ENCODE measurements around the gene SIT1. TPM values are rescaled to one million over a fixed set of nuclear protein-coding genes. Genes with fewer than 3 reads are reported as not detected.
A peak's percentile ranks its signal among the peaks of the same experiment; 100 is the strongest.

Gene SIT1, protein sequence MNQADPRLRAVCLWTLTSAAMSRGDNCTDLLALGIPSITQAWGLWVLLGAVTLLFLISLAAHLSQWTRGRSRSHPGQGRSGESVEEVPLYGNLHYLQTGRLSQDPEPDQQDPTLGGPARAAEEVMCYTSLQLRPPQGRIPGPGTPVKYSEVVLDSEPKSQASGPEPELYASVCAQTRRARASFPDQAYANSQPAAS
- total RNA-seq (2014; rRNA removed; shearing (Covaris generic)) = not detected in 2 replicates

DNA sequence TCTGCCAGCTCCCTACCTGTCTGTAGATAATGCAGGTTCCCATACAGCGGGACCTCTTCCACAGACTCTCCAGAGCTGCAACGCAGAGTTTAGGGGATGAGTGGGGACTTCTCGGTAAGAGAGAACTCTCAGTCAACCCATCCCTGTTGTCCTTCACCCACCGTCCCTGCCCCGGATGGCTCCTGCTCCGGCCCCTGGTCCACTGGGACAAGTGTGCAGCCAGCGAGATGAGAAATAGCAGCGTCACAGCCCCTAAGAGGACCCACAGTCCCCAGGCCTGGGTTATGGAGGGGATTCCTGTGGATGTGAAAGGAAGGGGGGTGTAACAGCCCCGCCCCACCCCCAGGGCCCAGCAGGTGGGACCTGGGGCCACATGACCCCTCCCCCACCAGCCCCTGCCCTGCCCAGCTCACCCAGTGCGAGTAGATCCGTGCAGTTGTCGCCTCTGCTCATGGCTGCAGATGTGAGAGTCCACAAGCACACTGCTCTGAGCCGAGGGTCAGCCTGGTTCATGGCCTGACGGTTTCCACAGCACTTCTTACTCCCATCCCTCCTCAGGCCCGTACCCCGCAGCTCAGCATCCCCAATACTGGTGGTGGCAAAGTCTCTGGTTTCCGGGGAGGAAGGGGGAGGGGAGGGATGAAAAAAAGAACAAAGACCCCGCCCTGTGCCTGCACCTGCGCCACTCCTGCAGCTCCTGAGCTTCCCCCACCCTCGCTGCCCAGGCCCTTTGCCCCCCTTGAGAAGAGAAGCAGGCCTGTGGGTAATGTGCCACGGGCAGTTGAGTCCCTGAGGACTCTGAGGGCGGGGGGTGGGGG, at the start of gene SIT1:
Gene SIT1, minus strand, starts transcription at position 591 of the 818 bp plus-strand sequence. Its CDS starts 78 bp downstream, at position 513.
- DNase-seq (ENCODE audit: low spot score) = no peak

DNA sequence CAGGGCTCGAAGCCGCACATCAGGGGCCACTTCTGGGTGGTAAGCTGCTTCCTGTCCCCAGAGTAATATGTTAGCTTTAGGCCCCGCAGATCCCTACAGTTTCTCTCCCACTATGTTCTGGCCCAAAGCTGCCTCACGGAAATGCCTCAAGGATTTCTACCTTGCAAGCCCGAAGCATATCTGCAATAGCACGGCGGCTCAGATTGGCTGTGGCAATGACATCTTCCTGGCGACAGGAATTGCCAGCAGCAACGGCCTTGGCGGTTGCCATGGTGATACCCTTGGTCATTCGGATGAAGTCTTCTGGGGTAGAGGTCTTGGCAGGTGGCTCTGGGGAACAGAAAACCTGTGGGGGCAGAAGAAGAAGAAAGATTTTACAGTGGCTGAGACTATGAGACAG, 49.3 kb upstream of the SIT1 start:
- no peak for DNase-seq (ENCODE audit: low spot score)

DNA sequence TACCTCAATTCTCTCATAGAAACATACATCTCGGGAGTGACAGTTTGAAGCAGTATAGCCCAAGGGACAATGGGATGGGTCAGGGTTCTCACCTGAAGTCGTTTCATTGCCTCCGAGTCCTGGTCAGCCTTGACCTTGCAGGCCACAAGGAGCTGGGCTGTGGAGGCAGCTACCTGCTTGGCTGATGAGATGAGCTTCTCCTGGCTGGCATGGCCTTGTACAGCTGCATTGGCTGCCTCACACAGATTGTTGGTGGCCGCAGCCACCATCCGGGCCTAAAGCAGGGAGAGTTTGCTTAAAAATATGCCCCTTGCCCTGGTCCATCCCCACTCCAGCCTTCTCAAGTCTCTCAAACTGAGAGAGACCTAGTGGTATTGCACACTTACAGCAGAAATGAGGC, 47.5 kb upstream of the SIT1 start:
- no peak for DNase-seq (ENCODE audit: low spot score)

DNA sequence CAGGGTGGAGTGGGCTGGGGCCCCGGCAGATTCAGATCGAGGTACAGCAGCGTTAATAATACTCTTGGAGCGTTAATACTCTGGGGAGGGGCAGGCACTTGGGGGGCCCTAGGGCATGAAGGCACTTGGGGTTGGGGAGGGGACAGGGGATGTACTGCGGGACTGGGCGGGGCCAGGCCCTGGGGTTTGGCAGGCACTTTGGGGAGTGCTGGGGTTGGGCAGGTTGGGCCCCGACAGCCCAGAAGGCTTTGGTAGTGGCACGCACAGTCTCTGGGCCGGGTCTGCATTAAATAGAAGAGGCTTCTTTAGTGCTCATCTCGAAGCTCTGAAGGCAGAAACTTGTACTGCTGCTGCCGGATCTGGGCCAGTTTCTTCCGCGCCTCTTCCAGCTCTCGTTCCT, 46.8 kb upstream of the SIT1 start:
- no peak for DNase-seq (ENCODE audit: low spot score)

DNA sequence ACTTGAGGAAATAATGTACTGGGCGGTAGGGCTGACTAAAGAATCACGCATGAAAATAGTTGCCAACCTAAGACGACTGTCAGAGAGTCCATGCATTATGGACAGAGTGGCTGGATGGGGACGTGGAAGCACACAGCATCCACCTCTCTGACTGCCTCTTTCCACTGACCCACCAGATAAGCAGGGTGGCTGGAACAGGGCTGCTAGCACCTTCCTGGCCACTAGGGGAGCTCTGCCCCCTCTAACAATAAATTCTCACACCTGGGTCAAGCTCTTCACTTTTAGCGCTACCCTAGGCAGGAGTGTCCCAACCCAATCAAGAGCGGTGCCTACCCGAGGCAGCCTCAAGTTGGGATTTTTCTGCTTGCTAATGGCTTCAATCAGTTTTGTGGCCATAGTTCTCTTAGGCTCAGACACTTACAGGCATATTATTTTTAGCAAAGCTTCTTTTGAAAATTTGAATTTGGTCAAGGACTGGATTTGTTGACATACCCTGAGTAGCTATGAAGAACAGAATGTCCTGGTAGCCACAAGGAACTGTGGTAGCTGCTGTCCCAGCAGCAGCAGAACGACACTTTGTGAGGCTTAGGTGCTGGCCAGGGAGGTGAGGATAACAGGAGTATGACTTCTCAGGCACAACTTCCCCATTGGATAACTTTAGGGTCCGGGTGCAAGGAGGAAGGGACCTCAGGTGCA, 45.9 kb upstream of the SIT1 start:
- peak; percentile 39 for DNase-seq (ENCODE audit: low spot score)

DNA sequence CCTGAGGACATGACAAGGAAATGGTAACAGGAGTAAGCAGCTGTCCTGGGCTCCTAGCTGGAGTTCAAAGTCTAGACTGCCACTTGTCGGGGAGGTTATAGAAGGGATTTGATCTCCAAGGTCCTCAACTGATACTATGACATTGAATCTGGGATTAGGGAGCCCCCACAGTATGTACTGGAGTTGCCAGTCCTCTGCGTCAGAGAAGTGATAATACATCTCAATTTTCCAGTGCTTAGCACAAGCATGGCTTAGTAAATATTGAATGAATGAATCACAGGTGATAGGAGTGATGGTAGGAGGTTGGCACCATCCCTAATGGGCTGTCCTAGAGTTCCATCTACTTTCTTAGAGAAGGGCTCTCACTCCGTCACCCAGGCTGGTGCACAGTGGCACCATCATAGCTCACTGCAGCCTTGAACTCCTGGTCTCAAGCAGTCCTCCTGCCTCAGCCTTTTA, 45.2 kb upstream of the SIT1 start:
- no peak for DNase-seq (ENCODE audit: low spot score)

DNA sequence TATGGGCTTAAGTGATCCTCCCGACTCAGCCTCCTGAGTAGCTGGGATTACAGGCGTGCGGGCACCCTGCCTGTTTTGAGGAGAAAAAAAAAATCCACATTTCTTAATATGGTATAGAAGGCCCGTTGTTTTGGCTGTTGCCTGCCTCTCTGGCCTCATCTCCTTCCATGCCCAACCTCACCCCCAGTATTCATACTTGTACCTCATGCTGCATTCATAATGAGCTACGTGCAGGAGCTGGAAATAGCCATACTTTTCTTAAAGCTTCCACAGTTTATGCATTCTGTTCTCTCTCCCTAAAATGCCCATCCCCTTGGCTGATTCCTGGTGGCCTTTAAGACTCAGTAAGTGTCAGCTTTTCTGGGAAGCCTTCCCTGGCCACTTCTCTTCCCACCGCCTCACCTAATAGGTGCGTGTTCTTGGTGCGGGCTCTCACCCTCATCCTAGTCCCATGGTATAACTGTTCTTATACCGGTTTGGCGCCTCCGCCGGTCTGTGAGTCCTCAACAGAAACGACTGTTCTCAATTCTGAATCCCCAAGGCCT, 41.1 kb upstream of the SIT1 start:
- no peak for DNase-seq (ENCODE audit: low spot score)

DNA sequence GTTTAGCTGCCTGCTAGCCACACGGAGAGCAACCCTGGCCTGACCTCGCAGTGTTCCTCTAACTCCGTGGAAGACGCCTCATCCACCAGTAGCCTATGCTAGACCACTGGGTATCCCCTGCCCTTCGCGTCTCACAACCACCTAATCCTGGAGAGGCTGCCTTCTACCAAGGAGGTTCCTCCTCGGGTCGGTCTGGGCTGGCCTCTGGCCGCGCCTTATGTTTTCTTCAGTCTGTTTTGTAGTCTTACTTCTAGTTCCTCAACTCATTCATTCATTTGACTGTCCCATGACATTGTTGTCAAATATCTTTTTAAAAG, 40.6 kb upstream of the SIT1 start:
- DNase-seq (ENCODE audit: low spot score) = no peak

DNA sequence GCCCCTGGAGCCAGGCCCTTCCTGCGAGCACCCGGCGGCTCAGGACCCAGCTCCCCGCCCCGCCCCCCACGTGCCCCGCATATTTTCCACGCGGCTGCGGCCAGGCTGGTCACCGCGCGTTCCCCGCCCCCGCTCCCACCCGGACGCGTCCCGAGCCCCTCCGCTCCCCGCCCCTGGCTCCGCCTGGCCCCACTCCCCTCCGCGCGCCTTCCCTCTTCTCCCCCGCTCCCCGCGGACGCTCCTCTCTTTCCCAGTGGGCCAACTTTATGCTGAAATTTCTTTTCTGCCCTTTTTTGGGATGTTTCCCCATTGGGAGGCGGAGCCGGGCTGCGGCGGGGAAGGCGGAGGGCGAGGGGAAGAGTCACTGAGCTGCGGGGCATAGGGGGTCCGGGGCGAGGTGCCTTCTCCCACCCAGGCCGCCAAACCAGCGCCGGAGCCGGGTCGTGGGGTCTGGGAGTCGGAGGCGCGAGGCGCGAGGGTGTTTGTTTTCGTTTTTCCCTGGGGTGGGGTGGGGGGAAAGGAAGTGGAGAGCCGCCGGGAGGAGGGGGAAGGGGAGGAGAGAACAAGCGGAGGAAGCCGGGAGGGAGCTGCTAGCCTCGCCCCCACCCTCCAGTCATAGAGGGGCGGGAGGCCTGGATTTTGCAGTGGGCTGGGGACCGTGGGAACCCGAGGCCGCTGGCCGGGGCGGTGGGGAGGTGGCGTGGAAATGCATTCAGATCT, 40.0 kb upstream of the SIT1 start:
- DNase-seq (ENCODE audit: low spot score) = peak; percentile 60

DNA sequence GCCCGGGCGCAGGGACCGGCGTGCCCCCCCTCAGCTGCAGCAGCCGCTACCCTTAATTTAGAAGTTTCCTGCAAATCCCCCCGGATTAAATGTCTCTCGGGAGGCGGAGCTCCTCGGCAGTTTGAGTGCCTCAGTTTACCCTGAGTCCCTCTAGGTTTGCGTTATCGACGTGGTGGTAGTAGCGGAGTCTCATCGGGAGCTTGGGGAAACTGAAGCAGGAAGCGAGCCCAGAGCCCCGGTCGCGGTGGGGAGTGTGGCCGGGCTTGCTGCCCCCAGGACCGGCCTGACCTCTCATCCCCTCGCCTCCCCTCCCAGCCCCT, 39.5 kb upstream of the SIT1 start:
- no peak for DNase-seq (ENCODE audit: low spot score)

DNA sequence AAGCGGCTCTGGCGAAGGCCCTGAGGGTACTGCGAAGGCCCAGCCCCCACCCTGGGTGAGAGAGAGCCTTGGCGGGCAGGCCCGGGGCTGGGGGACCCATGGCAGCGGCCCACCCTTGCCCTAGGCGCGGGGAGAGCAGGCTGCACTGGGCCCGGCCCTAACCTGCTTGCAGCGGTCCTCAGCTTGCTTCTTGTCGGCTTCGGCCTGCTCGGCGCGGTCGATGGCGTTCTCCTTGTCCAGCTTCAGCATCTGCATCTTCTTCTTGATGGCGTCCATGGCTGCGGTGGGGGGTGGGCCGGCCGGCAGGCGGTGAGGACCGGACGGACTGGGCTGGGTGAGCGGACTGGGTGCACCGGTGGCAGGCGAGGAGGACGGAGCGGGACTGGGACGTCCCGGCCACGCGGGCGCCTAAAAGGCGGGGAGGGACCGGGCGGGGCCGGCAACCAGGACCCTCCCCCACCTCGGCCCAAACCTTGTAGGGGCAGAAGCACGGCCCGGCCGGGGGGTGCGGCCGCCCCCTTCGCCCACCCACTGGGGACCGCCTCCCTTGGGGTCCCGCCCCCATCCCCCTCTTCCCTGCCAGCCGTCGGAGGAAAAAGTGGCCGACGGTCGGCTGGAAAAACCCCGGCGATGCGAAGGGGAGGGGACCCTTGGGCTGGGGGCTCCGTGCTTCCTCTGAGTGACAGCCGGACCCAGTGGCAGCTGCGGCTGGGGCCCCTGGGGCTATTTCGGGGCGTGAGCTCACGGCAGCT, 39.0 kb upstream of the SIT1 start, which contains the start of gene TPM2:
Gene TPM2, minus strand, starts transcription at position 384 of the 752 bp plus-strand sequence. Its CDS starts 108 bp downstream, at position 276.
- no peak for DNase-seq (ENCODE audit: low spot score)

DNA sequence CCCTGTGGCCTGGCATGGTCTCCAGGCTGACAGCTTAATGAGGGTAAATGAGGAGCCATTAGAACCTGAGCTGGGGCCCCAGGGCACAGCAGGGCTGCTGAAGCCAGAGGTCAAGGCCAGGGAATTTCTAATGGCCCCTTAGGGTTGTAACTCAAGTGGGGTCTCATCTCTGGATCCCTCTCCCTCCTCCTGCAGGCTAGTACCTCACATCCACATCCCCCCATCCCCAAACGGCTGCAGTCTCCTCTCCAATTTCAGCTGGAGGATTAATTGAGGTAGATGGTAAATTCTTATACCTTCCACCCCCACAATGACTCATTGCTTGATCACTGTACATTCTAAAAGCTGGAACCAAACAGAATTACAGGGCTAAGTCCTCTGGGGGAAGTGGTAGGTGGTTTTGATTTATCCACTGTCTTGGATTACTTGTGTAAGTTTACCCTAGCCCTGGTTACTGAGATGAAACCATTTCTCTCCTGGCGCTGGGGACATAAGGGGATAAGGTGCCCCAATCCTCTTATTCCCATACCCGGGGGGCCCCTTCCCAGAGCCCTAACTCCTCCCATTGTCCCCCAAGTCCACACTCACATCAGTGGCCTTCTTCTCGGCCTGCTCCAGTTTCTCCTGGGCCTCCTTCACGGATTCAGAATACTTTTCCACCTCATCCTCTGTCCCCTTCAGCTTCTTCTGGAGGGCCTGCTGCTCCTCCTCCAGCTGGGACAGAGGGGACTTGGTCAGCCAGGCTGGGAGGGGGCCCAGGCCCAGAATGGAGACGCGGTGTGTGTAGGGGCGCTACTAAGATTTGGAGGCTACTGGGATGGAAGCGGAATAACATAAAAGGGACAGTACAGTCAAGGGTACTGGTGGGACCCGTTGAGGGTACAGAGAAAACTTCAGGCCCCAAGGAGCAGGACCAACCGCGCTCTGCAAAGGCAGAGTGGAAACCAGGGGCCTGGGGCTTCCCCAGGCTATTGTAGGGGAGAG, 38.1 kb upstream of the SIT1 start:
- DNase-seq (ENCODE audit: low spot score) = peak; percentile 93

DNA sequence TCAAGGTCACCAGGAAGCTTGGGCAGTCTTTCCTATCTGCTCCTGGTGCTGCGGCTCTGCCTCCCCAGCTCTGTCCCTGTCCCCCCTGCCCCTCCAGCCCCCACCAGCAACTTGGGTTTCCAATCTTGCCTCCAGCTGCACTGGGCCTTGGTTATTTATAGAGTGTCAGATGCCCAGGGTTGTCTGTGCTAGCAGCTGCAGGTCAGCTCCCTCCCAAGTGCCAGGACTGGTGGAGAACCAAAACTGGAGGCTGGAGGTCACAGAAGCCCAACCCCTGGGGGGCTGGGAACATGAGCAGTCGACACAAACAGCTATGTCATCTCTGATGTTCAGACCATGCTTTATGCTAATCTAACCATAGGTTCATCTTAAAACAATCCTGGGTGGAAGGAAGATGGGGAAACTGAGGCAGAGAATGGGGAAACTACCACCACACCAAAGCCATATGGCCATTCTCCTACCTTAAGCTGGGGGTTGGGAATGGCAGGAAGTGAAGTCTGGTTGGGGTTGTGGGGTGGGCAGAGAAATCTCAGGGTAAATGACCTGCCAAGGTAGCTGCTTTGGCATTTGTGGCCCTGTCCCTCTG, 37.3 kb upstream of the SIT1 start:
- DNase-seq (ENCODE audit: low spot score) = no peak

DNA sequence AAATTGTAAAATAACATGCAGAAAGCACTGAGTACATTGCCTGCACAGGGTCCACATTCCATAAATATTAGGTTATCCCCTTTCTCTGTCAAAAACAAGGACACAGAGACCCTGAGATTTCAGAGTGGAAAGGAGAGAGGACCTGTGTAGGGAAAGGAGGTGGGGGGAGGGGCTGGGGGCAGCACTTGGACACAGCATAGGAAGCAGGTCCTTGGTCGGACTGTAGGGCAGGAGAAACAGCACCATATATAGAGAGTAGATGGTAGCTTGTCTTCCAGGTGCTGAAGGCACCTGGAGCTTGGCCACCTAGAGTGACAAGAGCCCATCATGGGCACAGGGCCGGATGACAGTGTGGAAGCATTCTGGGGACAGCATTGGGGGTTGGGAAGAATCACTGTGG, 36.6 kb upstream of the SIT1 start:
- DNase-seq (ENCODE audit: low spot score) = no peak

DNA sequence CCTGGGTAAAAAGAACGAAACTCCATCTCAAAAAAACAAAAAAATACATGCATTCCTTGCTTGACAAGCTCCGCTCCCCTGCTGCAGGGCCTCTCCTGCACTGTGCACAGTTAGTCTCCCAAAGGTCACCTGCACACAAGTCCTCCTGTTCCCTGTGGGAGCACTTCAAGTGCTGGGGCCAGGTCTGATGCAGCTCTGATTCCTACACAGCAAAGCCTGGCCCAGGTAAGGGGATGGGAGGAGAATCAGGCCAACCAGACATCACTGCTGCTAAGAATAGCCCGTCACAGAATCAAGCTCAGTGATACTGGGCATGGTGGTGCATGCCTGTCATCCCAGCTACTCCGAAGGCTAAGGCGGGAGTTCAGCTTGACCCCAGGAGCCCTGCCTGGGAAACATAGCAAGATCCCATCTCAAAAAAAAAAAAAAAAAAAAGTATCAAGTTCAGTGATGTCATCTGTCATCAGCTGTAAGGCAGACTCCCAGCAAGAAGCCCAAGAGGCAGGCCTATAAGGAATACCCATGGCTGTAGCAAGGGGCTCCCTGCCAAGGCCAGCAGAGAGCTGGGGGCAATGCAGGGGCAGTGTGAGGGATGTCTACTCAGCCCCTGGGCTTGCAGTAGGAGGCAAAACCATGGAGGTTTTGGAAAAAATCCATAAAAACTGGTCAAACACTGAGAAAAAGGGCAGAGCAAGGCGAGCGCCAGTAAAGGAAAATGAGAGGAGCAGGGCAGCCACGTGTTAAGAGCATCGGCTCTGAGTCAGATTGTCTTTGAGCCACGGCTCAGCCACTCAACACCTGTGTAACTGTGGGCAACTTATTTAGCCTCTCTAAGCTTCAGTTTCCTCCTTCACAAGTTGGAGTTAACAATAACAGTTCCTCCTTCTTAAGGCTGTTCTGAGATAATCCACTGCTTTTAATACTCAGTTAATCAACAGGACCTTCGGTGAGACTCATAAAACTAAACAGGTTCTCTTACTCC, 35.8 kb upstream of the SIT1 start:
- no peak for DNase-seq (ENCODE audit: low spot score)

DNA sequence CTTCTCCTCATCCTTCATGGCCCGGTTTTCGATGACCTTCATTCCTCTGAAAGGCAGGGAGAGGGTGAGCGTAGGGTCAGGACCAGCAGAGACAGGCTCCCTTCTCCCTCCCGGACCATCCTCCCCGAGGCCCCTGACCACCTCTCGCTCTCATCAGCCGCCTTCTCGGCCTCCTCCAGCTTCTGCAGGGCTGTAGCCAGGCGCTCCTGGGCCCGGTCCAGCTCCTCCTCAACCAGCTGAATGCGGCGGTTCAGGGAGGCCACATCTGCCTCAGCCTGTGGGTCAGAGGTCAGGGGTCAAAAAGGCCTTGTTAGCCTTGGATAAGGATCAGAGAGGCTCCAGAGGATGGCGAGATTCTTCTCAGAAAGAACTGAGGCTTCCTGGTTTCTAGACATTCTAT, 34.8 kb upstream of the SIT1 start:
- no peak for DNase-seq (ENCODE audit: low spot score)

DNA sequence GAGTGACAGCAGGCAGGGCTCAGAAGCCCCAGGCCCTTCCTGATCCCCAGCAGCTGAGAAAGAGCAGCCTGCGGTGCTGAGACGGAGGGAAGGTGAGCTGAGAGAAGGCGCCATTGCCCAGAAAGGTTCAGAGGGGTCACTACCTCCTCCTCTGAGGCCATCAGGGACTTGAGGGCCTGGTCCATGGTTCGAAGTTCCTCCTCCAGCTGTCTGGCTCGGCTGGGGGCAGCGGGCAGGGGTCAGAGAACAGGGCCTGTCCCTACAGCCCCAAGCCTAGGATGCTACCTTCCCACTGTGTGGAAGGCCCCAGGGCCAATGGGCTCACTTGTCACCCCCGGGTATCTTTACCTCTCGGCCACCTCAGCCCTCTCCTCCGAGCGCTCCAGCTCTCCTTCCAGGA, 34.2 kb upstream of the SIT1 start:
- DNase-seq (ENCODE audit: low spot score) = no peak

DNA sequence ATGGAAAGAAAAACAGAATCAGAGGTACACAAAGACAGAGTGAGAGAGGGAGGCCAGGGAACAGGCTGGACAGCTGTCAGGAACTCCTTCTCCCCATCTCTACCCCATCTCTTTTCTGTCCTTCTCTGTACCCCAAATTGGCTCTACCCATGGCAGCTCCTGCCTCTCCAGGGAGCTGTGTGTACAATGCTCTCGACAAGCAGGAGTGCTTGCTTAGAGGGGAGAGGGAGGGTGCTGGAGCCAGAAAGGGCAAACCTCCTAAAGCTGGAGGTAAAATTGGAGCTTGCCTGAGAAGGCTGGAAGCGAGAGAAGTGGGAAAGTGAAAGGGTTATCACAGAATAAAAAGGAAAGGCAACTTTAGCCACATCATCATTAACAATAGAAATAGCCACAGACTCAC, 32.6 kb upstream of the SIT1 start:
- DNase-seq (ENCODE audit: low spot score) = no peak

Measured in H4 (cell line).